ENCODE measurements around the gene IPCEF1.

DNA sequence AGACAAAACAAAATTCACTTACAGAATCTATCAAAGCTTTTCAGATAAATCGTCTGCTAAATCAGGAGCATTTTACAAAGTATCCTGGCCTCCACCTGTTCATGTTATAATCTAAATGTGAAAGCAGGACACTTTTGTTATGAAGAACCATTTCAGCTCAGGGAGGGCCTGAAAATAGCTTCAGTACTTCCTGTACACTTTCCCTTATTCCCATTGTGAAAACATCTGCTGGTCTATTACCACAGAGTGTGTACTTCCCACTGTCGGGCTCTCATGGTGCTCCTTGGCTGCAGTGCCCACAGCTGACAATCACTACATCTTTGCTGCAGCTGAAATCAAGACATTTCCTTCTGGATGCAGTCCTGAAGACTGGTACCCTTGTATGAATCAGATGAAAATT lies 189.5 kb downstream of the IPCEF1 start:
- TF ChIP-seq POLR2A (IDR thresholded peaks at IDR 0.05) = no peak
- TF ChIP-seq, protein P1, sequence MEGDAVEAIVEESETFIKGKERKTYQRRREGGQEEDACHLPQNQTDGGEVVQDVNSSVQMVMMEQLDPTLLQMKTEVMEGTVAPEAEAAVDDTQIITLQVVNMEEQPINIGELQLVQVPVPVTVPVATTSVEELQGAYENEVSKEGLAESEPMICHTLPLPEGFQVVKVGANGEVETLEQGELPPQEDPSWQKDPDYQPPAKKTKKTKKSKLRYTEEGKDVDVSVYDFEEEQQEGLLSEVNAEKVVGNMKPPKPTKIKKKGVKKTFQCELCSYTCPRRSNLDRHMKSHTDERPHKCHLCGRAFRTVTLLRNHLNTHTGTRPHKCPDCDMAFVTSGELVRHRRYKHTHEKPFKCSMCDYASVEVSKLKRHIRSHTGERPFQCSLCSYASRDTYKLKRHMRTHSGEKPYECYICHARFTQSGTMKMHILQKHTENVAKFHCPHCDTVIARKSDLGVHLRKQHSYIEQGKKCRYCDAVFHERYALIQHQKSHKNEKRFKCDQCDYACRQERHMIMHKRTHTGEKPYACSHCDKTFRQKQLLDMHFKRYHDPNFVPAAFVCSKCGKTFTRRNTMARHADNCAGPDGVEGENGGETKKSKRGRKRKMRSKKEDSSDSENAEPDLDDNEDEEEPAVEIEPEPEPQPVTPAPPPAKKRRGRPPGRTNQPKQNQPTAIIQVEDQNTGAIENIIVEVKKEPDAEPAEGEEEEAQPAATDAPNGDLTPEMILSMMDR (IDR thresholded peaks at IDR 0.05) = no peak

Data from suprapubic skin (tissue), 3 donors.